Measurements from ENCODE around the gene PPP6R3.
"Not testable (repeated sequence)": the region's sequence is repeated elsewhere in the genome, so short reads cannot be mapped to it uniquely, and the experiment has no call there.

PPP6R3 gene

DNA sequence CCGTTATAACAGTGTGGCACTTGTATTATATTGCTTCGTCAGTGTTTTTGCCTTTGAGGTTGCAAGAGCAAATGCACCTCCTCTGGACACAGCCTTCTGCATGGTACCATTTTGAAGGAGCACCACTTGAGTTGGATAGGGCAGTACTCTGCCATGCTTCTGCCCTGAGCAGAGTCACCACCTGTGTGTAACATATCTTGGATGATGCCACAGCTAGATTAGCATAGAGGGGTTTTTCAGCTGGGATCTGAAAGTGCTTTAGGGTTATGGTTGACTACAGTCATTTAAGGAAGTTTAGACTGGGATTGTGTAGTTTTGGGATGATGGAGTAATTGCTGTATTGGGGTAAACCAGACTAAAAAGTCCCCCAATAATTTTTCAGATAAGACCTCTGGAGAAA, 78.8 kb downstream of the PPP6R3 start:
- H3K9ac ChIP-seq (ENCODE audit: low read depth, low read length): no peak overlapping the region
- H3K36me3 ChIP-seq (ENCODE audit: control insufficient read depth, insufficient read depth, low read length): peaks cover 7% of the 10 kb centered on the region
- H3K4me1 ChIP-seq (ENCODE audit: control insufficient read depth, insufficient read depth, low read length): peaks cover 36% of the 10 kb centered on the region
- H3K9me3 ChIP-seq (ENCODE audit: control insufficient read depth, insufficient read depth, low read length): no peaks in the 10 kb centered on the region
- no peak overlapping the region for H3K4me3 ChIP-seq (ENCODE audit: low read depth, low read length)
- H3K27me3 ChIP-seq (ENCODE audit: control insufficient read depth, insufficient read depth, low read length): no peaks in the 10 kb centered on the region

DNA sequence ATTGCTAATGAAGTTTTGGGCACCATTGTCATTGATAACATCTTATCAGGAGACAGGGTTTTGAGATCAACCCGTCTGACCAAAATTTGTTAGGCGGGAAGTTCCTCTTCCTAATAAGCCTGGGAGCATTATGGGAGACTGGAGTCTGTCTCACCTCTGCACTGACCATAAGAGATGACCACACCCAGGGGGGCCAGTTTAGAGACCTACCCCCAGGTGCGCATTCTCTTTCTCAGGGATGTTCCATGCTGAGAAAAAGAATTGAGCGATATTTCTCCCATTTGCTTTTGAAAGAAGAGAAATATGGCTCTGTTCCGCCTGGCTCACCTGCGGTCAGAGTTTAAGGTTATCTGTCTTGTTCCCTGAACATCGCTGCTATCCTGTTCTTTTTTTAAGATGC, 80.0 kb downstream of the PPP6R3 start:
- H3K9ac ChIP-seq (ENCODE audit: low read depth, low read length); H3K4me3 ChIP-seq (ENCODE audit: low read depth, low read length); H3K9me3 ChIP-seq (ENCODE audit: control insufficient read depth, insufficient read depth, low read length); H3K27me3 ChIP-seq (ENCODE audit: control insufficient read depth, insufficient read depth, low read length); H3K36me3 ChIP-seq (ENCODE audit: control insufficient read depth, insufficient read depth, low read length): not testable (repeated sequence)
- peaks cover 34% of the 10 kb centered on the region for H3K4me1 ChIP-seq (ENCODE audit: control insufficient read depth, insufficient read depth, low read length)

DNA sequence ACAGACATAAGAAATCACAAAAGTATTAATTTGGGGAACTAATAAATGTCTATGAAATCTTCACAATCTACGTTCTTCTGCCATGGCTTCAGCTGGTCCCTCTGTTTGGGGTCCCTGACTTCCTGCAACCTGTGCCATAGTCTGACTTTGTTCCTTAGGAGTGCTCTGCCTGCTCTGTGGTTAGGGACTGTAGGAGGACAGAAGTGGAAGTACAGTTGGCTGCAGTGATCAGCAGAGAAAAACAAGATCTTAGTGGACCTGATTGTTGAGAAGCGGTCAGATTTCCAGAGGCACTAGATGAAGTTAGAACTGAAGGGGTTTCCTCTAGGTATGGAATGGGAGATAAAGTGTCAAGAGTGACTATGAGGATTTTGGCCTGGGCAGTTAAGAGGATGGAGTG, 80.6 kb downstream of the PPP6R3 start:
- H3K9me3 ChIP-seq (ENCODE audit: control insufficient read depth, insufficient read depth, low read length): no peaks in the 10 kb centered on the region
- H3K4me3 ChIP-seq (ENCODE audit: low read depth, low read length): no peak overlapping the region
- H3K4me1 ChIP-seq (ENCODE audit: control insufficient read depth, insufficient read depth, low read length): peaks cover 32% of the 10 kb centered on the region
- peaks cover 7% of the 10 kb centered on the region for H3K36me3 ChIP-seq (ENCODE audit: control insufficient read depth, insufficient read depth, low read length)
- H3K27me3 ChIP-seq (ENCODE audit: control insufficient read depth, insufficient read depth, low read length): no peaks in the 10 kb centered on the region
- H3K9ac ChIP-seq (ENCODE audit: low read depth, low read length): no peak overlapping the region

DNA sequence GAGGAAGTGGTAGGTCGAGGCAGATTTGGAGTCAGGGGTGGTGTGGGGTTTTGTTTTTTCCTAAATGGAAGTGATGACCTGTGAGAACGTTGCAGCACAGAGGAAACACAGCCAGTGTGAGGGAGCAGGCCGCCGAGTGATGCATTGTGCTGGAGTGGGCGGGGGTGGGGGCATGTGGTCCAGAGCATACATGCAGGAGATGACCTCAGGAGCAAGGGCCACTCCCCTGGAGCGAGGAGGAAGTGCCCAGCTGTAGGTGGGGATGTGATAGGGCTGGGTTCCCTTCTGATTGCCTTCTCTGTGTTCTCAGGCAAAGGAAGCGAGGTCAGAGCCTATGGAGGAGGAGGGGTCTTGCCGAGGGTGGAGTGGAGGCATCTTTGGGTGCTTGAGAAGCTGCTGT, 81.4 kb downstream of the PPP6R3 start:
- Histone ChIP-seq H3K4me1 (ENCODE audit: control insufficient read depth, insufficient read depth, low read length) (peaks cover 25% of the 10 kb centered on the region), H3K9me3 (ENCODE audit: control insufficient read depth, insufficient read depth, low read length) (no peaks in the 10 kb centered on the region), H3K4me3 (ENCODE audit: low read depth, low read length) (no peak overlapping the region), H3K36me3 (ENCODE audit: control insufficient read depth, insufficient read depth, low read length) (peaks cover 9% of the 10 kb centered on the region), H3K27me3 (ENCODE audit: control insufficient read depth, insufficient read depth, low read length) (no peaks in the 10 kb centered on the region), H3K9ac (ENCODE audit: low read depth, low read length) (no peak overlapping the region)

DNA sequence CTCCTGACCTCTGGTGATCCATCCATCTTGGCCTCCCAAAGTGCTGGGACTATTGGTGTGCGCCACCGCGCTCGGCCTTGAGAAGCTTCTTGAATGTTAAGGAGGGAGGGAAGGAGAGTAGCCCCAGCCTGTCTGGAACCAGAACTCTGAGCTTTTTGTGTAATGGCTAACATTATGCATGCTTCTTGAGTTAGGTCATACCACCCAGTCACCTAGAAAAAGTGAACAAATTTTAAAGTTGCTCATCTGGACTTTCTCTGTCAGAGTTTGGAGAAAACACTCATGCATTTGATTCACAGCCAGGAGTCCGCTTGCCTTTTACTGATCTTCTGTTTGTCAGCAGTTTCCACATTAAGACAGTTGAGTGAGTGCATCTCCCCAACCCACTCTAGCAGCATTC, 82.1 kb downstream of the PPP6R3 start:
- no peak overlapping the region for H3K9ac ChIP-seq (ENCODE audit: low read depth, low read length)
- H3K4me1 ChIP-seq (ENCODE audit: control insufficient read depth, insufficient read depth, low read length): peaks cover 25% of the 10 kb centered on the region
- H3K4me3 ChIP-seq (ENCODE audit: low read depth, low read length): no peak overlapping the region
- no peaks in the 10 kb centered on the region for H3K27me3 ChIP-seq (ENCODE audit: control insufficient read depth, insufficient read depth, low read length)
- H3K36me3 ChIP-seq (ENCODE audit: control insufficient read depth, insufficient read depth, low read length): peaks cover 9% of the 10 kb centered on the region
- no peaks in the 10 kb centered on the region for H3K9me3 ChIP-seq (ENCODE audit: control insufficient read depth, insufficient read depth, low read length)

DNA sequence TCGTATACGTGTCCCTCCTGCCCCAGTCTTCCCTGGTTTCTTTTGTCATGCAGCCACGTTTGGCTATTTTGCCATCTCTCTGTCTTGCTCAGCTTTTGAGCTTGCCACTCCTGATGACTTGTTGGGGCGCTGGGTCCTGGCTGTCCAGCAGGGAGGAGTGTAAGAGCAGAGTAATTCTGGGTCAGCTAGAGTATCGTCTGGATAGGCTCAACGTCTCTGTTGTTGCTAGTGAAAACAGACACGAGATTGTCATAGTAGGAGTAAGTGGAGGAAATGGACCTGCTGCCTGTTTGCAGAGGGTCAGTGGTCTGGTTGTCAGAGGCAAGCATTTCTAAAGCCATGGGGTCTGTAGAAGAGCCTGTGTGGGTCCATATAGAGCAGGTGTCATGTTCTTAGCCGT, 83.0 kb downstream of the PPP6R3 start:
- Histone ChIP-seq H3K36me3 (ENCODE audit: control insufficient read depth, insufficient read depth, low read length) (peaks cover 9% of the 10 kb centered on the region), H3K4me3 (ENCODE audit: low read depth, low read length) (no peak overlapping the region)

DNA sequence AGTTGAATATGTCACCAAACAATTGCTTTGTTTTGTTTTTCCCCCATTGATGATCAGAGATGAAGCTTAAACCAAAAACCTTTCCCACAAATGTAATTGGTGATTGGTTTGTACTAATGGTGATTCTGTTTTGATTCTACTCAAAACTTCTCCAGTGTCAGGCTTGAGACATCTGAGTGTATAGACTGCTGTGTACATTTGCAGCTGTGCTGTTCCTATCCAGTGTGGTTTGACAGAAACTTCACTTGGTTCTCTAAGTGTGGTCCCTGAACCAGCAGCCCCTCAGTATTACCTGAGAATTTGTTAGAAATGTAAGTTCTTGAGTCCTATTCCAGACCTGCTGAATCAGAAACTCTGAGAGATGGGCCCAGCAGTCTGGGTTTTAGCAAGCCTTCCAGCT, 84.8 kb downstream of the PPP6R3 start:
- peaks cover 9% of the 10 kb centered on the region for H3K36me3 ChIP-seq (ENCODE audit: control insufficient read depth, insufficient read depth, low read length)

More for the DNA sequence above, 83.0 kb downstream of the PPP6R3 start:
- Histone ChIP-seq H3K4me1 (ENCODE audit: control insufficient read depth, insufficient read depth, low read length) (peaks cover 25% of the 10 kb centered on the region), H3K9ac (ENCODE audit: low read depth, low read length) (no peak overlapping the region), H3K27me3 (ENCODE audit: control insufficient read depth, insufficient read depth, low read length) (no peaks in the 10 kb centered on the region), H3K9me3 (ENCODE audit: control insufficient read depth, insufficient read depth, low read length) (no peaks in the 10 kb centered on the region)

DNA sequence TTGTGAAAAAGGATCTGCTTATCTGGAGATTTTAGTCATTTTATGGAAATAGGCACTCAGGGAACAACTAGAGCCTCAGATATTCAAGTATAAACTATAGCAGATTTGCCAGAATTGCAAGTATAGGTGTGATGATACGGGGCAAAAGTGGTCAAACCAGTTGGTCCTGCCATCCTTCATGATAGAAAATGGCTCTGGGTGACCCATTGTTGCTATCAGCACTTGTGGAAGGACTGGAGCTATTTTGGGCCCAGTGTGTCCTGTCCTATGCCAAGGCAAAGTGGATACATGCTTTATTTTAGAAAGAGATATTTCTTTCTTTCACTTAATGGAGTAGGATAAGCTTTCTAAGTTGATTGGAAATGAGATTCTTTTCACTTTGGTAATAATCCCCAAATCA, 85.2 kb downstream of the PPP6R3 start:
- no peak overlapping the region for H3K4me3 ChIP-seq (ENCODE audit: low read depth, low read length)
- H3K36me3 ChIP-seq (ENCODE audit: control insufficient read depth, insufficient read depth, low read length): peaks cover 9% of the 10 kb centered on the region

More for the DNA sequence above, 84.8 kb downstream of the PPP6R3 start:
- H3K4me1 ChIP-seq (ENCODE audit: control insufficient read depth, insufficient read depth, low read length): peaks cover 21% of the 10 kb centered on the region
- H3K9ac ChIP-seq (ENCODE audit: low read depth, low read length): no peak overlapping the region
- no peak overlapping the region for H3K4me3 ChIP-seq (ENCODE audit: low read depth, low read length)
- no peaks in the 10 kb centered on the region for H3K27me3 ChIP-seq (ENCODE audit: control insufficient read depth, insufficient read depth, low read length)
- H3K9me3 ChIP-seq (ENCODE audit: control insufficient read depth, insufficient read depth, low read length): no peaks in the 10 kb centered on the region

DNA sequence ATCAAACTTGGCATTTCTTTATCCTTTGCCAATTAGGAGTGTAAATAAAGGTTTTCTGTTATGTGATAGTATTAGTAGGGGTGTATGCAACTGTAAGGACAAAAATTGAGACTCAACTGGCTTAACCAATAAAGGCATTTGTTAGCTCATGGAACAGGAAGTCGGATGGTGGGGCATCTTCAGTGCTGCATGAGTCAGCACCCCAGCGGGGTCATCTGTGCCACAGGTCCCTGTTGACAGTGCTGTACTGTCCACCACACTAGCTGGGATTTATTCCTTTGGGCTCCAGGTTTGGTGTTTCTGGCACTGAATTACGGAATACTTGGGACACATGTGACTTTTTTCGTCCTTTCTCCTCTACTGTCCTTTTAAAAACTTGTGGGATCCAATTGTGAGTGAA, 86.0 kb downstream of the PPP6R3 start:
- Histone ChIP-seq H3K4me3 (ENCODE audit: low read depth, low read length) (no peak overlapping the region), H3K27me3 (ENCODE audit: control insufficient read depth, insufficient read depth, low read length) (no peaks in the 10 kb centered on the region), H3K9ac (ENCODE audit: low read depth, low read length) (no peak overlapping the region), H3K4me1 (ENCODE audit: control insufficient read depth, insufficient read depth, low read length) (peaks cover 13% of the 10 kb centered on the region), H3K36me3 (ENCODE audit: control insufficient read depth, insufficient read depth, low read length) (peaks cover 8% of the 10 kb centered on the region), H3K9me3 (ENCODE audit: control insufficient read depth, insufficient read depth, low read length) (no peaks in the 10 kb centered on the region)

More for the DNA sequence above, 85.2 kb downstream of the PPP6R3 start:
- Histone ChIP-seq H3K9ac (ENCODE audit: low read depth, low read length) (no peak overlapping the region), H3K9me3 (ENCODE audit: control insufficient read depth, insufficient read depth, low read length) (no peaks in the 10 kb centered on the region), H3K4me1 (ENCODE audit: control insufficient read depth, insufficient read depth, low read length) (peaks cover 20% of the 10 kb centered on the region), H3K27me3 (ENCODE audit: control insufficient read depth, insufficient read depth, low read length) (no peaks in the 10 kb centered on the region)

DNA sequence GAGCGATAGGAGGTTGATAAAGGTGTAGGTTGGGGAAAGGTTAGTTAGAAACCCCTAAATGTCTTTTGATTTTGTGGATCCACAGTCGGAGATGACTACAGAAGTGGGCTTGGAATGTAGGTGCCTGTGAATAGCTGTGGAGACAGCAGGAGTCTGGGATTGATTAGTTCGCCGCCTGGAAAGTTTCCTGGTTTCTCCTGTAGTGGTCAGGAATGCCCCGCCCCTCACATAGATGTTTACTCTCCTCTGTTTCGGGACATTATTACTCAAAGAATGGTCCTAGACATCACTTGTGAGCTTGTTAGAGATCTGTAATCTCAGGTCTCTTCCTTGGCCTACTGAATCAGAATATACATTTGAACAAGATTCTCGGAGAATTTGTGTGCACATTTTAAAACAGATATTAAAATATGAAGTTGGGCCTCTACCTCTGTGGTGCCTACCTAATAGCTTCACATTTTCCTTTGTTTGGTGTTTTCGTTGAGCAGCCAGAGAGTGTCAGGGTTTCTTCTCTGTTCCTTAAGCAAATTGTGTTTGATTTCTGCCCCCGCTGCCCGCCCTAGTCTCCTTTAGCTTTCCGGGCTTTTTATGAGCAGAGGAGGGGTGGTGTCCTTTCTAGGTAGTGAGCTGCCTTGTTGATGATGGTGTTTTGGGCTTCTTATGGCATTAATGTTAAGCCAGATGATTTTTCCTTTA, 89.4 kb downstream of the PPP6R3 start:
- Histone ChIP-seq H3K4me3 (ENCODE audit: low read depth, low read length) (no peak overlapping the region), H3K9me3 (ENCODE audit: control insufficient read depth, insufficient read depth, low read length) (no peaks in the 10 kb centered on the region), H3K27me3 (ENCODE audit: control insufficient read depth, insufficient read depth, low read length) (no peaks in the 10 kb centered on the region), H3K9ac (ENCODE audit: low read depth, low read length) (no peak overlapping the region), H3K4me1 (ENCODE audit: control insufficient read depth, insufficient read depth, low read length) (peaks cover 4% of the 10 kb centered on the region), H3K36me3 (ENCODE audit: control insufficient read depth, insufficient read depth, low read length) (peaks cover 8% of the 10 kb centered on the region)

DNA sequence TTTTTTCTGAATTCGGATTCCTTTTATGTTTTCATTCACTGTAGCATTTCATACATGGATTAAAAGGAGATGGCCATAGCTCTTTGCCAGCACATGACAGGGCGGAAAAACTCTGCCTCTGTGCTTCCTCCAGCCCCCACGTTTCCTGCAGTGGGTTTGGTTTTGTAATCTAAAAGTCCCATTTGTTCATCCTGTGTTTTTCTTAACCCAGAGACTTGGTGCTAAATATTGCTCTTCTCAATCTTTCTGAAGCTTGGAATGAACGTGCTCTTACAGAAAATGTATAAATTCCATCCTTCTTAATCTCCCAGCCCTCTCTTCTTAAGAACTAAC, 89.9 kb downstream of the PPP6R3 start:
- no peak overlapping the region for H3K4me3 ChIP-seq (ENCODE audit: low read depth, low read length)
- H3K9ac ChIP-seq (ENCODE audit: low read depth, low read length): no peak overlapping the region
- H3K27me3 ChIP-seq (ENCODE audit: control insufficient read depth, insufficient read depth, low read length): no peaks in the 10 kb centered on the region
- no peaks in the 10 kb centered on the region for H3K9me3 ChIP-seq (ENCODE audit: control insufficient read depth, insufficient read depth, low read length)
- peaks cover 8% of the 10 kb centered on the region for H3K36me3 ChIP-seq (ENCODE audit: control insufficient read depth, insufficient read depth, low read length)
- H3K4me1 ChIP-seq (ENCODE audit: control insufficient read depth, insufficient read depth, low read length): peaks cover 4% of the 10 kb centered on the region

DNA sequence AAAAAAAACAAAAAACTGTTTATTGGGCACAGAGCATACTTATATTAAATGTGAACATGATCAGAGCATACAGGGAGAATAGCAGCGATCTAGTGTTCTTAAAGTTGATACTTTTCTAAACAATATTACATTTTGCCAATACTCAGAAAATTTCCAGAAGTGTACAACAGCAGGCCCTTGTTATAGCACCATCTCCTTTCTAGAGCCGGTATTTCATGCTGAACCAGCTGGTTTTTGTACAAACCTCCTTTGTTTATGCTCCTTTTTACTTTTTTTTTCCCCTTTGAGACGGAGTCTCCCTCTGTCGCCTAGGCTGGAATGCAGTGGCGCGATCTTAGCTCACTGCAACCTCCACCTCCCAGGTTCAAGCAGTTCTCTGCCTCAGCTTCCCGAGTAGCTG, 90.7 kb downstream of the PPP6R3 start:
- Histone ChIP-seq H3K9ac (ENCODE audit: low read depth, low read length) (no peak overlapping the region), H3K4me1 (ENCODE audit: control insufficient read depth, insufficient read depth, low read length) (peaks cover 4% of the 10 kb centered on the region), H3K4me3 (ENCODE audit: low read depth, low read length) (no peak overlapping the region), H3K36me3 (ENCODE audit: control insufficient read depth, insufficient read depth, low read length) (peaks cover 8% of the 10 kb centered on the region), H3K9me3 (ENCODE audit: control insufficient read depth, insufficient read depth, low read length) (no peaks in the 10 kb centered on the region), H3K27me3 (ENCODE audit: control insufficient read depth, insufficient read depth, low read length) (no peaks in the 10 kb centered on the region)

Data from iPS-15b (cell line).